Measurements from ENCODE around the gene ZNF213. TPM values are rescaled to one million over a fixed set of nuclear protein-coding genes. Genes with fewer than 3 reads are reported as not detected.

Gene ZNF213
- polyA plus RNA-seq, 1 donor from 2014 or later = 5.1 TPM

DNA sequence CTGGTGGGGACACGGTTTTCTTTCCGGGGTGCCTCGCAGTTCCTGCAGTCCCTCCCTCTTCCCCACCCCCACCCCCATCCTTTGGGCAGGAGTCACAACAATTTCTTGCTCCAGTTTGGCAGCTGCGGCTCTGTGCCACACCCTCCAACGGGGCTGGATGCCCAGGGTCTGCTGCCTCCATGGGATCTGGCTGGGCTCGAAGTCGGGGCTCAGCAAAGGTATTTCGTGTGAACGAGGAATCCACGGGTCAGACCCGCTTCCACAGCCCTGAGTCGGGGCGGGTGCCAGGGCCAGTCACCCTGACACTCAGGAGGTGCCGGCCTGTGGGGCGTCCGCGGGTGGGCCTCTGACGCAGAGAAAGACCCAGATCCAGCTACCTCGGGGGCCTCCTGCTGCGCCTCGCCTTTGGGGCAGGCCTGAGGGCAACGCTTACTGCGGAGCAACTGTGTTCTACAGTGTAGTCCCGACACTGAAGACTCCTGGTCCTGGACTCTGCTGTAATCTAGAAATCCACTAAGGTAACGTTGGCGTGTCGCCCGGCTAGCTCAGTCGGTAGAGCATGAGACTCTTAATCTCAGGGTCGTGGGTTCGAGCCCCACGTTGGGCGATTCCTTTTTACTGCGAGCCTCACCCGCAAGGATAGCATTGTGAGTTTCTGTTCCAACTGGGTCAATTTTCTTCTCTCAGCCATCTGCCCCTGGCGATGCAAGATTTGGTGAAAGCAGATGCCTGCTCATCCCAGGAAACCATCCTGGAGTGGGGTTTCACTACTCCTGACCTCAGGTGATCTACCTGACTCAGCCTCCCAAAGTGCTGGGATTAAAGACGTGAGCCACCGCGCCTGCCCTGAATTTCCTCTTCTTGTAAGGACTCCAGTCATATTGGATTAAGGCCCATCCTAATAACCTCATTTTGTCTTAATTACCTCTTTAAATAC is 40.6 kb downstream of the ZNF213 start:
- Histone ChIP-seq H3K9me2 (ENCODE audit: insufficient read depth, low read length) (no peaks in the 10 kb centered on the region), H3K9me3 (ENCODE audit: low read length) (no peaks in the 10 kb centered on the region), H3K79me2 (replicated peaks; ENCODE audit: insufficient read depth, low read length) (no peaks in the 10 kb centered on the region), H3K27me3 (ENCODE audit: insufficient read depth, low read depth, low read length) (peaks cover 96% of the 10 kb centered on the region), H2AFZ (ENCODE audit: low read depth, low read length) (no peak overlapping the region), H3K4me3 (ENCODE audit: low read length) (no peak overlapping the region), H3K4me2 (ENCODE audit: low read length) (no peak overlapping the region), H3K27ac (ENCODE audit: low read length) (no peak overlapping the region), H3K36me3 (ENCODE audit: insufficient read depth, low read length) (no peaks in the 10 kb centered on the region), H3K9ac (ENCODE audit: low read length) (no peak overlapping the region), H3F3A (ENCODE audit: insufficient read depth, low read length, poor library complexity, severe bottlenecking) (no peaks in the 10 kb centered on the region), H4K20me1 (ENCODE audit: insufficient read depth) (no peaks in the 10 kb centered on the region)
- TF ChIP-seq MXI1 (conservative IDR thresholded peaks at IDR 0.05; ENCODE audit: poor library complexity, severe bottlenecking) (no peak), TAF1 (IDR thresholded peaks at IDR 0.05; ENCODE audit: low read depth) (no peak), SMC3 (conservative IDR thresholded peaks at IDR 0.05; ENCODE audit: poor library complexity) (no peak), EZH2 (IDR thresholded peaks at IDR 0.05; ENCODE audit: borderline replicate concordance, insufficient read depth, low read length, poor library complexity, severe bottlenecking) (no peak), POLR2AphosphoS5 (IDR thresholded peaks at IDR 0.05) (no peak), EP300 (conservative IDR thresholded peaks at IDR 0.05; ENCODE audit: poor library complexity, severe bottlenecking) (no peak), RAD21 (conservative IDR thresholded peaks at IDR 0.05) (no peak)
- TF ChIP-seq, protein P1, sequence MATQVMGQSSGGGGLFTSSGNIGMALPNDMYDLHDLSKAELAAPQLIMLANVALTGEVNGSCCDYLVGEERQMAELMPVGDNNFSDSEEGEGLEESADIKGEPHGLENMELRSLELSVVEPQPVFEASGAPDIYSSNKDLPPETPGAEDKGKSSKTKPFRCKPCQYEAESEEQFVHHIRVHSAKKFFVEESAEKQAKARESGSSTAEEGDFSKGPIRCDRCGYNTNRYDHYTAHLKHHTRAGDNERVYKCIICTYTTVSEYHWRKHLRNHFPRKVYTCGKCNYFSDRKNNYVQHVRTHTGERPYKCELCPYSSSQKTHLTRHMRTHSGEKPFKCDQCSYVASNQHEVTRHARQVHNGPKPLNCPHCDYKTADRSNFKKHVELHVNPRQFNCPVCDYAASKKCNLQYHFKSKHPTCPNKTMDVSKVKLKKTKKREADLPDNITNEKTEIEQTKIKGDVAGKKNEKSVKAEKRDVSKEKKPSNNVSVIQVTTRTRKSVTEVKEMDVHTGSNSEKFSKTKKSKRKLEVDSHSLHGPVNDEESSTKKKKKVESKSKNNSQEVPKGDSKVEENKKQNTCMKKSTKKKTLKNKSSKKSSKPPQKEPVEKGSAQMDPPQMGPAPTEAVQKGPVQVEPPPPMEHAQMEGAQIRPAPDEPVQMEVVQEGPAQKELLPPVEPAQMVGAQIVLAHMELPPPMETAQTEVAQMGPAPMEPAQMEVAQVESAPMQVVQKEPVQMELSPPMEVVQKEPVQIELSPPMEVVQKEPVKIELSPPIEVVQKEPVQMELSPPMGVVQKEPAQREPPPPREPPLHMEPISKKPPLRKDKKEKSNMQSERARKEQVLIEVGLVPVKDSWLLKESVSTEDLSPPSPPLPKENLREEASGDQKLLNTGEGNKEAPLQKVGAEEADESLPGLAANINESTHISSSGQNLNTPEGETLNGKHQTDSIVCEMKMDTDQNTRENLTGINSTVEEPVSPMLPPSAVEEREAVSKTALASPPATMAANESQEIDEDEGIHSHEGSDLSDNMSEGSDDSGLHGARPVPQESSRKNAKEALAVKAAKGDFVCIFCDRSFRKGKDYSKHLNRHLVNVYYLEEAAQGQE (IDR thresholded peaks at IDR 0.05; ENCODE audit: borderline replicate concordance) = no peak
- TF ChIP-seq, protein P2, sequence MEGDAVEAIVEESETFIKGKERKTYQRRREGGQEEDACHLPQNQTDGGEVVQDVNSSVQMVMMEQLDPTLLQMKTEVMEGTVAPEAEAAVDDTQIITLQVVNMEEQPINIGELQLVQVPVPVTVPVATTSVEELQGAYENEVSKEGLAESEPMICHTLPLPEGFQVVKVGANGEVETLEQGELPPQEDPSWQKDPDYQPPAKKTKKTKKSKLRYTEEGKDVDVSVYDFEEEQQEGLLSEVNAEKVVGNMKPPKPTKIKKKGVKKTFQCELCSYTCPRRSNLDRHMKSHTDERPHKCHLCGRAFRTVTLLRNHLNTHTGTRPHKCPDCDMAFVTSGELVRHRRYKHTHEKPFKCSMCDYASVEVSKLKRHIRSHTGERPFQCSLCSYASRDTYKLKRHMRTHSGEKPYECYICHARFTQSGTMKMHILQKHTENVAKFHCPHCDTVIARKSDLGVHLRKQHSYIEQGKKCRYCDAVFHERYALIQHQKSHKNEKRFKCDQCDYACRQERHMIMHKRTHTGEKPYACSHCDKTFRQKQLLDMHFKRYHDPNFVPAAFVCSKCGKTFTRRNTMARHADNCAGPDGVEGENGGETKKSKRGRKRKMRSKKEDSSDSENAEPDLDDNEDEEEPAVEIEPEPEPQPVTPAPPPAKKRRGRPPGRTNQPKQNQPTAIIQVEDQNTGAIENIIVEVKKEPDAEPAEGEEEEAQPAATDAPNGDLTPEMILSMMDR (IDR thresholded peaks at IDR 0.05; ENCODE audit: poor library complexity, severe bottlenecking) = no peak

DNA sequence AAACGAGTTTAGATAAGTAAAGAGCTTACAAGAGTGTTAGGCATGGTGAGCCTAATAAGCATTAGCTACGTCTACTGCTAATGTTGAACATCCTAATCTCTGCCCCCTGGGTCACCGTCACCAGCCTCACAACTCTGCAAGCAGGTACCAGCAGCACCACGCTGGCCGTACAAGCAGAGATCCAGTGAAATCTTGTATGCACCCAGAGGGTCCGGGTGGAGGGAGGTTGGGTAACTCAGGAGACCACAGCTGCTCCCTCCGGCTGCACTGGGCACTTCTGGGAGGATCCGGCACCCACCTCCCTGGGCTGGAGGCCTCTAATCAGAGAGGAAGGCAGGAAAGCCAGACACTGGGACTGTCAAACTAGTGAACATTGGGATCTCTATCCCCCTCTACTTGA is 44.8 kb downstream of the ZNF213 start:
- H3K79me2 ChIP-seq (replicated peaks; ENCODE audit: insufficient read depth, low read length) = no peaks in the 10 kb centered on the region
- peaks cover 95% of the 10 kb centered on the region for H3K27me3 ChIP-seq (ENCODE audit: insufficient read depth, low read depth, low read length)
- no peaks in the 10 kb centered on the region for H3F3A ChIP-seq (ENCODE audit: insufficient read depth, low read length, poor library complexity, severe bottlenecking)
- H3K4me2 ChIP-seq (ENCODE audit: low read length) = no peak overlapping the region
- no peaks in the 10 kb centered on the region for H4K20me1 ChIP-seq (ENCODE audit: insufficient read depth)
- no peaks in the 10 kb centered on the region for H3K9me2 ChIP-seq (ENCODE audit: insufficient read depth, low read length)
- H3K9me3 ChIP-seq (ENCODE audit: low read length) = no peaks in the 10 kb centered on the region
- no peak overlapping the region for H3K4me3 ChIP-seq (ENCODE audit: low read length)
- no peak overlapping the region for H2AFZ ChIP-seq (ENCODE audit: low read depth, low read length)
- no peak overlapping the region for H3K27ac ChIP-seq (ENCODE audit: low read length)
- H3K9ac ChIP-seq (ENCODE audit: low read length) = no peak overlapping the region
- no peaks in the 10 kb centered on the region for H3K36me3 ChIP-seq (ENCODE audit: insufficient read depth, low read length)
- TF ChIP-seq, protein P2 (IDR thresholded peaks at IDR 0.05; ENCODE audit: poor library complexity, severe bottlenecking) = no peak
- TF ChIP-seq EP300 (conservative IDR thresholded peaks at IDR 0.05; ENCODE audit: poor library complexity, severe bottlenecking) (no peak), SMC3 (conservative IDR thresholded peaks at IDR 0.05; ENCODE audit: poor library complexity) (no peak), TAF1 (IDR thresholded peaks at IDR 0.05; ENCODE audit: low read depth) (no peak), EZH2 (IDR thresholded peaks at IDR 0.05; ENCODE audit: borderline replicate concordance, insufficient read depth, low read length, poor library complexity, severe bottlenecking) (no peak)
